Left hindlimb (tissue), 1 donor: ENCODE results near the gene PKP1.
"Not testable (repeated sequence)": the region's sequence is repeated elsewhere in the genome, so short reads cannot be mapped to it uniquely, and the experiment has no call there.

Experiments used
- DNase-seq: peaks from one replicate; pipeline ENCODE4 v3.0.0-alpha.2; 2018

The PKP1 gene, protein sequence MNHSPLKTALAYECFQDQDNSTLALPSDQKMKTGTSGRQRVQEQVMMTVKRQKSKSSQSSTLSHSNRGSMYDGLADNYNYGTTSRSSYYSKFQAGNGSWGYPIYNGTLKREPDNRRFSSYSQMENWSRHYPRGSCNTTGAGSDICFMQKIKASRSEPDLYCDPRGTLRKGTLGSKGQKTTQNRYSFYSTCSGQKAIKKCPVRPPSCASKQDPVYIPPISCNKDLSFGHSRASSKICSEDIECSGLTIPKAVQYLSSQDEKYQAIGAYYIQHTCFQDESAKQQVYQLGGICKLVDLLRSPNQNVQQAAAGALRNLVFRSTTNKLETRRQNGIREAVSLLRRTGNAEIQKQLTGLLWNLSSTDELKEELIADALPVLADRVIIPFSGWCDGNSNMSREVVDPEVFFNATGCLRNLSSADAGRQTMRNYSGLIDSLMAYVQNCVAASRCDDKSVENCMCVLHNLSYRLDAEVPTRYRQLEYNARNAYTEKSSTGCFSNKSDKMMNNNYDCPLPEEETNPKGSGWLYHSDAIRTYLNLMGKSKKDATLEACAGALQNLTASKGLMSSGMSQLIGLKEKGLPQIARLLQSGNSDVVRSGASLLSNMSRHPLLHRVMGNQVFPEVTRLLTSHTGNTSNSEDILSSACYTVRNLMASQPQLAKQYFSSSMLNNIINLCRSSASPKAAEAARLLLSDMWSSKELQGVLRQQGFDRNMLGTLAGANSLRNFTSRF

DNA sequence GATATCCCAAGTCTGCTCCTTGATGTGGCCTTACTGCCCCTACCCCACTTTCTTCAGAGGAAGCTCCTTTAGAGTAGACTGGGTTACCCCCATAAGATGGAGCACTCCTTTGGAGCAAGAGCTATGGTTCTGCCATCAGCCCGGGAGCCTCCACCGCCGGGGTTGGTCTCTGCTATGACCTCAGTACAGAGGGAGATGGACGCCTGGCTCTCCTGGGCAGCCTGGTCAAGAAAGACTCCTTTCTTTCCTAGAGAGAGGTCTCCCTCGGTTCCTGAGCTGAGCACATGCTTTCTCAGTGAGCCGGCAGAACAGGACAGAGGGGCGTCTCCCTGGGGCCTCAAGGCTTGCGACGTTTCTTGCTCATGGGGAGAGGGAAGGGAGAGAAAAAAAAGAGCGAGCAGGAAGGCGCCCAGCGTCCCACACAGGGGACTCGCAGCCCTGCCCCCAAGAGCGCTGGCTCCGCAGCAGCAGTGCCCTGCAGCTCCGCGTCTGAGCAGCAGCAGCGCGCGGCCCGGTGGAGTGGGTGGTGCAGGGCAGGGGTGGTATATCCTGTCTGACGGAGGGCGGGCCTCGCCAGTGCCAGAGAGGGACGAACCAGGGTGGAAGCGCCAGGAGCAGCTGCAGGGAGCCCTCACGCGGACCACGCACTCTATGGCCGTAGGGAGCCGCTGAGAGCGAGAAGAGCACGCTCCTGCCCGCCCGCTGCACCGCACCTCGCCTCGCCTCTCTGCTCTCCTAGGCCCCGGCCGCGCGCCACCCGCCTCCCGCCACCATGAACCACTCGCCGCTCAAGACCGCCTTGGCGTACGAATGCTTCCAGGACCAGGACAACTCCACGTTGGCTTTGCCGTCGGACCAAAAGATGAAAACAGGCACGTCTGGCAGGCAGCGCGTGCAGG, at the start of gene PKP1:
Gene PKP1 (plus strand): TSS at position 576 of the 899 bp plus-strand sequence. CDS start 197 bp downstream, at position 773.
- DNase-seq = peak; percentile 80

DNA sequence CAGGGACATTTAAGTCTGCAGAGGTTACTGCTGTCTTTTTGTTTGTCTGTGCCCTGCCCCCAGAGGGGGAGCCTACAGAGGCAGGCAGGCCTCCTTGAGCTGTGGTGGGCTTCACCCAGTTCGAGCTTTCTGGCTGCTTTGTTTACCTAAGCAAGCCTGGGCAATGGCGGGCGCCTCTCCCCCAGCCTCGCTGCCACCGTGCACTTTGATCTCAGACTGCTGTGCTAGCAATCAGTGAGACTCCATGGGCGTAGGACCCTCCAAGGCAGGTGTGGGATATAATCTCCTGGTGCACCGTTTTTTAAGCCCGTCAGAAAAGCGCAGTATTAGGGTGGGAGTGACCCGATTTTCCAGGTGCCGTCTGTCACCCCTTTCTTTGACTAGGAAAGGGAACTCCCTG, 43.7 kb upstream of the PKP1 start:
- not testable (repeated sequence) for DNase-seq

DNA sequence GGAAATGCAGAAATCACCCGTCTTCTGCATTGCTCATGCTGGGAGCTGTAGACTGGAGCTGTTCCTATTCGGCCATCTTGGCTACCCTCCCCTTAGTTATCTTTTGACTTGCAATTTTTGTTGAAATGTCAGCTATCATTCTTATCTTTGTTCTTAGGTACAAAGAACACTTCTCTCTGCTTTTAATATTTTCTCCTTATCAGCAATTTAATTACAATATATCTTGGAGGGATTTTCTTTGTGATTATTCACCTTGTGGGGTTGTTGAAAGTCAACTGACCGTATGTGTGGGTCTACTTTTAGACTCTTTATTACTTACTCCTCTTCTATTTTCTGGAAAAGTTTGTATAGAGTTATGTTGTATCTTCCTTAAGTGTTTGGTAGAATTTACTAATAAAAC, 43.1 kb upstream of the PKP1 start:
- DNase-seq = no peak

DNA sequence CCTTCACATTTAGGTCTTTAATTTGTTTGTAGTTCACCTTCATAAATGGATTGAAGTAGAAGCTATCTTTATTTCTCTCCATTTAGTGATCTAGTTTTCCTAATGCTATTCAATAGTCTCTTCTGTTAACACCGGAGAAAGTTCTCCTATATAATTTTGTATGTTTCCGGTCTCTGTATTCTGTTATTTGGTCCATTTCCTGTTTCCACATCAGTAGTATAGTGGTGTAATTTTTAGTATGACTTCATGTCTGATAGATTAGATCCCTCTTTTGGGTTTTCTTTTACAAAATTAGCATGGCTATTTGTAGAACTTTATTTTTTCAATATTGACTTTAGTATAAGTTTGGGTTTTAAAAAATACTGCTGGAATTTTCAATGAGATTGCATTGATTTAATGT, 41.6 kb upstream of the PKP1 start:
- no peak for DNase-seq

DNA sequence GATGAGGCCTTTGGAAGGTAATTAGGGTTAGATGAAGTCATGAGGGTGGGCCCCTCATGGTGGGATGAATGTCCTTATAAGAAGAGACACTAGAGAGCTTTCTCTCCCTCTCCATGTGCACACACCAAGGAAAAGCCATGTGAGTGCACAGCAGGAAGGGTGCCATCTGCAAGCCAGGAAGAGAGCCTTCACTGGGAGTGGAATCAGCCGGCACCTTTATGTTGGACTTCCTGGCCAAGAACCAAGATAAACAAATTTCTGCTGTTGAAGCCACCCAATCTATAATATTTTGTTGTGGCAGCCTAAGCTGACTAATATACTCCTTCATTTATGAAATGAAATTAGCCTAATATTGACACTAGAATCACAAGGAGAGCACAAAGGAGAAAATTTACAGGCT, 38.2 kb upstream of the PKP1 start:
- no peak for DNase-seq

DNA sequence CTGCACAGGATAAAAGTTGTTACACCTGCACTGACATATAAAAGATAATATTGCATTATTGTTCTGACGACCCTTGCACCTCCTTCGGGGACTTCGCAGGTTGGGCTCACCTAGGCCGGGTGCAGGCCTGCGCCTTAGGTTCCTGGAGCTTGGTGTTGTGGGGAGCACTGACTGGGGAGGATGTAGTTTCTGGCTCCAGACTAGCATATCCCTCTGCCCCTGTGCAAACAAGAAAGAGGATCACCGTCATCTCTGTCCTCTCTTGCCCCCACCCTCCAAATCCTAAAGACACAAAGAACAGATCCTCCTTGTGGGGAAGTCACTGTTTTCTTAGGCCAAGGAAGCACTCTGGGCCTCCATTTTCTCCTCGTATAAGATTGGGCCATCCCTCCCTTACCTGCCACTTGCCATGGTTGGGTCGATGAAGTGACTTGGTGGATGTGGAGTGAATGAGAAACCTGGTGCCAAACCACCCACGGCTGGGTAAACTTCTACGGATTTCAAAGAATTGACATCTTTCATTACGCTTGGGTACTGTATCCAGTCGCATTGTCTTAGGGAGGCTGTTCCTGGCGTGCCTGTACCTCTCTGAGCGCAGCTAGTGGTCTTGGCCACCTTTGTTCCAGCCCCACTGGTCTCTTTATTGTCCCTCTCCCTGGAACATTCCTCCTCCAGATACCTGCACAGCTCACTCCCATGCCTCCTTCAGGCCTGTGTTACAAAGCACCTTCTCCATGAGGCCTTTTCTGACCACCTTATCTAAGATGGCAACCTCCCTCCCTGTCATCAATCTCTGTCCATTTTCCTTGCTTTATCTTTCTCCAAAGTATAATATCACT, 34.4 kb upstream of the PKP1 start:
- DNase-seq = no peak

DNA sequence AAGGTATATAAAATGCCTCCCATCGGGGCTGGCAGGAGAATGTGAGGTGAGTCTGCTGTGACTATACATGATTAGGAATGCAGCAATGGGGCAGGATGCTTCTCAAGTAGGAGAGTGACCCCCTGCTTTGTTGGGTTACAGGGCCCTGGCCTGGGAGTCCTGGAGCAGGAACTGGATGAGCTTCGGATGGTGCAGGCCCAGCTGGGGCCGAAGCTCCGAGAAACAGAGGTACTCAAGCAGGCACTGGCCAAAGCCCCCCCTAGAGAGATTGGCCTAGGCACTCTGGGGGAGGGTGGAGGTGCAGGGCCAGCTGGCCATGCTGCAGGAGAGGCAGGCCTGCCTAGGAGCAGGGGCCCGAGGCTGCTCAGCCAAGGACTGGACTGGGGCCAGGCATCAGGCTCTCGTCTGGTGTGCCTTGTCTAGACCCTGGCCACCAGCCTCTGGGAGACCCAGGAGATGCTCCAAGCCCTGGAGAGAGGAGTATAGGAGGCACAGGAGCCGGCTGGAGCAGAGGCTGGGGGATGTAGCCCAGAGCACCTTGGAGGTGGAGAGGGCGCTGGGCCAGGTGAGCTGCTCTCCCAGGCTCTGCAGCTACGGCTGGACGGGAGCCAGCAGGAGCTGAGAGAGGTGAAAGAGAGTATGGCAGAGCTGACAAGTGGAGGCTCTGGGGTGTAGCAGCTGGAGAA, 32.8 kb upstream of the PKP1 start:
- no peak for DNase-seq

DNA sequence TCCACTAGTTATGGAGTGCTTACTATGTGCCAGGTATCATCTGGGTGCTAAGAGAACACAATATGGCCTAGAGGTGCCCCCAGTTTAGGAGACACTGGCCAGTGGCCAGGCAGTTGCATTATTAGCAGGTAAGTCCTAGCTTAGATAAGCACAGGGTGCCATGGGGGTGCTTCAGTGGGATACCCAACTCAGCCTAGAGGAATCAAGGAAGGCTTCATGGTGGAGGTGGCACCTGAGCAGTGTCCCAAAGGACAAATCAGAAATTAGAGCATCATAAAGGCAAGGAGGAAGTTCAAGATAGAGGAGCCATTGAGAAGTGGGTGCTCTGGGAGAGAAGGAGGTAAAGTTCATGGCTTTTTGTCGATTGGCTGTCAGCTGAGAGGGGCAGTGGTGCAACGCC, 31.9 kb upstream of the PKP1 start:
- no peak for DNase-seq

DNA sequence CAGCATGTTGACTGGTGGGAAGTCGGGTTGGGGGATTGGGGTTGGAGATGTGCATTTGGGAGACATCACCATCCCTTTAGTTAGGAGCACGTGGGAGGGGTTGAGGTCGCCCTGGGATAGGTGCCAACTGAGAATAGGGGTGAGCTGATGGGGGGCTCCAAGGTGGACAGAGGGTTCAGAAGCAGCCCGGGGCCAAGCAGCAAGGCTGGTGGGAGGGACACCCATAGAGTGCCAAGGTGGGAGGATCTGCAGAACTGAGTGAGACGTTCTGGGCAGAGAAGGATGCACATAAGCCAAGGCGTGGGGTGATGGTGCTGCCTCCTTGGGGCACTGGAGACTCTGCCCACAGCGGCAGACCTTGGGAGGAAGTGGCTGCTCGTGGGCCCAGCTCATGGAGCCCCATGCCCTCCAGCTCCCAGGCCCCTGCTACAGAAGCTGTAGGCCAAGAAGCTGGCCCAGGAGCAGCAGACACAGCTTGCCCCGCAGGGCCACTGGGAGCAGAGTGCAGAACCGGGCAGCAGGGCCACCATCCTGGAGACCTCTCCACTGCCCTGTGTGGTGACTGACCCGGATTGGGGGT, 31.4 kb upstream of the PKP1 start:
- no peak for DNase-seq

DNA sequence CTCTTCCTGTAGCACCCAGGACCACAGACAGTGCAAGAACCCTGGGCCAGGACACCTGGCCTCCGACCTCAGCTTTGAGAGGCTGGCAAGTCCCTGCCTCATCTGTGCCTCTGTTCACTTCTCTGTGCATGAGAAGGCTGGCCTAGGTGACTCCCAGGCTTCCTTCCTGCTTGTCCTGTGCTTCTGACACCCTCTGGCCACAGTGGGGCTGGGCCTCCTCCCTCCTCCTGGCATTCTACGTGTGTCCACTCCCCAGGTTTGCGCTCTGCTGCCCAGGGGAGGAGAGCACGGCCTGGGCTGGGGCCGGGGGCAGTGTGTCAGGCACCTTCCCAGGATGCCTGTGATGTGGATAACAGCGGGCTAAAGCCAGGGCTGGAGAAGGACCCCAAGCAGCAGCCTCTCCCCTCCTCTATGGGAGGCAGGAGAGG, 30.3 kb upstream of the PKP1 start:
- DNase-seq = no peak

DNA sequence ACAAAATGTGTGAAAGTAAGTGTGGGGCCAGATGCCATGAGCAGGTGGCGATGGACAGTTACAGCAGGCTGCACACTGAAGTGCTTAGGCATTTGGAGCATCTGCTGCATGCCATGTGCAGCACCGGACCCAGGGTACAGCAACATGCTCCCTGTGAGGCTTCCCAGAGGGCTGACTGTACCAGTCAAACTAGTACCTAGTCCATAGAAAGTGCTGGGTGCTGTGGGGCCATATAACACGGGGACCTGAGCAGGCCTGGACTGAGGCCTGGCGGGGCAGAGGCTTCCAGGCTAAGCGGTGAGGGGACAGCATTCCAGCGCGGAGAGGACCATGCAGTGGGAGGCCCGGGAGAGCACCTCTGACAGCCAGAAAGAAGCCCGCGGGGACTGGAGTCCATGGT, 29.9 kb upstream of the PKP1 start:
- no peak for DNase-seq

DNA sequence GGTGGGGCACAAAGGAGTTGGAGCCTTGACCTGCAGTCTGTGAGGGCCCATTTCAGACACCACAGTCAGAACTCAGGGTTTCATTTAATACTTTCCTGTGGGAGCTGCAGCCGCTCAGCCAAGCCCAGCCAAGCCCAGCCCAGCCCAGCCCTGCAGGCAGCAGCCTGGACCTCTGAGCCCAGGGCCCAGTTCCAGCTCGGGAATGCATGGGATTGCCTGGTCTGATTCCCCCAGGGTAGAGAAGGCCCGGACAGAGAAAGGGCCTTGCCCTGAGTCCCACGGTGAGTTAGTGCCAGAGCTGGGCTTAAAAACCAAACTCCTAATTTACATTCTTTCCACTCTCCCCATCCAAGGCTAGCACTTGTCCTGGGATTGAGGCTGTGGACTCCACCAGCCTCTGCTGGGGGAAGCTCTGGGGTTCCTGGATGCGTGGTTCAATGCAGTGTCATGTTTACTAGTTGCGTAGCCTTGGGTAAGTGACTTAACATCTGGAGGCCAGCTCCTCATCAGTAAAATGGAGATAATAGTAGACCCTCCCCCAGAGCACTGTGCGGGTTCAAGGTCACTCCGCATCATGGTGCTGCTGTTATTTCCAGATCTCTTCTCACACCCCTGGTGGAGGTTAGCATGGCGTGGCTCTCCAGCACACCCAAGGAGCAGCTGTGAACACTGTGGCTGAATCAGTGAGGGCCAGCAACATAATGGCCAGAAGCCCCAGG, 29.2 kb upstream of the PKP1 start:
- no peak for DNase-seq

DNA sequence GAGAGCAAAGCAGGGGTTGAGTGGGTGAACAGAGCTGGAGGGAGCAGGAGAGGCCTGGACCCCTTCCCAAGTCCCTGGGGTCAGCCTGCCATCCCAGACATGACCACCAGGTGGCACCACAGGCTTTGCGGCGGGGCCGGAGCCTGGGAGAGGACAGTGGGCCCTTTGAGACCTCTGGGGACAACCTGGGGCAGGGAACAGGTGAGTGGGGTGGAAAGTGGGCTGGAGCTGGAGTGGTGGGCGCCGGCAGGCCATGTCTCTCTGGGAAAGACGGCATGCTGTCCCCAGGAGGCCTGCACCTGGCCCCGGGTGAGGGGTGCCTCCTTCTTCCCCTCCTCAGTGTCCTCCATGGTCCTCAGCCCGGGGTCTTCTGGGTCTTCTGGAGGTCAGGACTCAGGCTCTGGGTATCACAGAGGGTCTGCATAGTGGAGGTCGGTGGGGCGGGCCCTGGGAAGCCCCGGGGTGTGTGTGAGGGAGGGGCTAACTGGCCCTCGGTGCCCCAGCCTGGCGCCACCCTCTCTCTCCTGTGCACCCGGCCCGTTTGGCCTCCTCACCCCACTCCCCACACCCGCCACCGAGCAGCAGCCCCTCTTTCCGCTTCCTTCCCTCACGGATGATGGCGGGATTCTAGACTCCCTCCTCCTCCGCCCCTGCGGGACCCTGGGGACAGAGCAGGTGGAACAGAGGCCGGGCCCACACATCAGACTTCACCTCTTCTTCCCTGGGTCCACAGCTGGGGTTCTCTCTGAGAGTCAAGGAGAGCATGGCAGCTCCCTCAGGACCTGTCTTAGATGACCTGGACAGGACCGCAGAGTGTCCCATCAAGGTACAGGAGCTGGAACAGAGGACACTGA, 28.5 kb upstream of the PKP1 start:
- no peak for DNase-seq

DNA sequence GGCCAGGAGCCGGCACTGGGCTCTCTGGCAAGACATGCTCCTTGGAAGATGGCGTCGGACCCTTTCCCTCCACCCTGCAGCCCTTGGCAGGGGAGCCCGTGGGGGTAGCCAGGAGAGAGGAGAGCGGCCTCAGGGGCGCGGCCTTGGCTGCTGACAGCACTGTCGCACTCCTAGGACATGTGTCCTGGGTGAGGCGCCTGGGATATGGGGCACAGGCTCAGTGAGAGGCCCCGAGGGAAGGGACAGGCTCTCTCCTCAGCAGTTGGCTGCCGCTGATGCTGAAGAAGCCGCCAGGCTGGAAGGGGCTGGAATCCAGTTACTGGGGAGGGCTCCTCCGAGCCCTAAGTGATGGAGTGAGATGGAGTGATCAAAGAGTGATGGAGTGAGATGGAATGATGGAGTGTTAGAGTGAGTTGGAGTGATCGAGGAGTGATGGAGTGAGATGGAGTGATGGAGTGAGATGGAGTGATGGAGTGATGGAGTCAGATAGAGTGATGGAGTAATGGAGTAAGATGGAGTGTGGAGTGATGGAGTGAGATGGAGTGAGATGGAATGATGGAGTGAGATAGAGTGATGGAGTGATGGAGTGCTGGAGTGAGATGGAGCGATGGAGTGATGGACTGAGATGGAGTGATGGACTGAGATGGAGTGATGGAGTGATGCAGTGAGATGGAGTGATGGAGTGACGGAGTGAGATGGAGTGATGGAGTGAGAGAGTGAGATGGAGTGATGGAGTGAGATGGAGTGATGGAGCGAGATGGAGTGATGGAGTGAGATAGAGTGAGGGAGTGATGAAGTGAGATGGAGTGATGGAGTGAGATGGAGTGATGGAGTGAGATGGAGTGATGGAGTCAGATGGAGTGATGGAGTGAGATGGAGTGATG, 27.6 kb upstream of the PKP1 start:
- DNase-seq = no peak

DNA sequence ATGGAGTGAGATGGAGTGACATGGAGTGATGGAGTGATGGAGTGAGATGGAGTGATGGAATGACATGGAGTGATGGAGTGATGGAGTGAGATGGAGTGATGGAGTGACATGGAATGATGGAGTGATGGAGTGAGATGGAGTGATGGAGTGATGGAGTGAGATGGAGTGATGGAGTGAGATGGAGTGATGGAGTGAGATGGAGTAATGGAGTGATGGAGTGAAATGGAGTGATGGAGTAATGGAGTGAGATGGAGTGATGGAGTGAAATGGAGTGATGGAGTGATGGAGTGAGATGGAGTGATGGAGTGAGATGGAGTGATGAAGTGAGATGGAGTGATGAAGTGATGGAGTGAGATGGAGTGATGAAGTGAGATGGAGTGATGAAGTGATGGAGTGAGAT, 25.2 kb upstream of the PKP1 start:
- DNase-seq = not testable (repeated sequence)

DNA sequence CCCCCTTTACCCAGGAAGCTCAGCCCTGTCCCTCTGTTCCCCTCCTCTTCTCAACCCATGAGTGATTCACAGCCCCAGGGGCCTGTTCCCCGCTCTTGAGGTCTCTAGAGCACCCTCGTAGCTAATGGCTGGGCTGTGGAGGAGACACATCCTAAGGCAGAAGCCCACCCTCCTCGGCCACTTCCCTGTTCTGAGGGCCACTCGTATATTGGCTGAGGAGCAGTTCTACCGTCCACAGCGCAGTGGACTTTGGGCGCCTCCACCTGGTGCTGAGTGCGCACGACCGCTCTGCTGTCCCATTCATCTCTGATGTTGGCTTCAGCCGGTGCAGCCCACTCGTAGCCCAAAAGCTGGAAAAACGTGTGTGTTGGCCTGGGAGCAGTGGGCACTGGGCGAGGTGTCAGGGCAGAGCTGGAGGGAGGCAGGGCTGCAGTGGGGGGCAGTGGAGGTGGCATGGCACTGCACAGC, 24.5 kb upstream of the PKP1 start:
- DNase-seq = no peak

DNA sequence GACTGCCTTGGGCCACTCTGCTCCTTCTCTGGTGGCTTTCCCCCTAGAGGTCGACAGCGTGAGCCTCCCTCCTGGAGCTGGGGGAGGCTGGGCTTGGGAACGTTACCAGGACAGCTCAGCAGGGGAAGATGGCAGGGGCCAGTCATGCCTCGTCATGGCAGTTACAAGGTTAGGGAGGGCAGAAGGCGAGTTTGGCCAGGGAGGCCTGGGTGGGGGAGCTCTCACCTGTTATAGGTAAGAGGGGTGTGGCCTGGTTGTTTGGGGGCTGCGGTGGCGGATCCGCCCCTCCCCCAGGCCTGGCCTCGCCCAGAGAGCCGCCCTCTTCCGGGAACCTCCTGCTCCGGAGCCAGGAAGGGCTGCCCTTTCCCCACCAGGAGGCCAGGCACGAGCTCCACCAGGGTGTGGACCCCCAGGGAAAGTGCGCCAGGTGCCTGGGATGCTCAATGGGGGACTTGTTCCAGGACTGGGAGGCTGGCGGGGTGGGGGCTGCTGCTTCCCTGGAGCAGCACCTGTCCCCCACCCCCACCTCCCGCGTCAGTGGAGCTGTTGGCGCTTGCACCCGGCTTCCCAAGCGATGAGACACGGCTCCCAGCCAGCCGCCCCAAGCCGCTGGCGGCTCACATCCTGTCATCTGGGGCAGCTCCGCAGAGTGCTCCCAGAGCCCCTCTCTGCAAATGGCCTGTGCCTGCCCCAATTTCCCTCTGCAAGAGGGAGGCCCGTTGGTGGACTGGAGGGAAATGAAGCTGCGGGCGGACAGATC, 23.6 kb upstream of the PKP1 start:
- no peak for DNase-seq

DNA sequence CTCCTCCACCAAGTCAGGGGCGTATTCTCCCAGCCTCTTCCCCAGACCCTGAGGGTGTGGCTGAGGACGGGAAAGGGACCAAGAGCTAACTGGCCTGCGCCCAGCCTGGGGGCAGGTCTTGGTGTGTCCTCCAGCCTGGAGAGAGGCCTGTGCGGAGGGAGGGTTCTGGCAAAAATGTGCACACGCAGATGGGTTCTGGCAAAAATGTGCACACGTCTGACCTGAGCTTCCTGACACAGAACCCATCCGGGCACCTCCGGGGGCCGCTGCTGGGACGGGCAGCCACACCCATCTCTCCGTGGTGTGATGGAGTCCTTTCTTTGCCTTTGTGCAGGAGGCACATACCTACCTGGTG, 23.1 kb upstream of the PKP1 start:
- DNase-seq = peak; percentile 76
